ENCODE data around the gene IGSF3.

IGSF3 gene

GRCh38 chr1:116559304-116559761, 108.2 kb downstream of the IGSF3 start:
- DNase-seq (ENCODE audit: low read depth, low spot score) = no peak

- DNase-seq (ENCODE audit: low read depth, low spot score) = no peak
Observed at GRCh38 chr1:116558571-116558970, 109.0 kb downstream of the IGSF3 start.

- DNase-seq (ENCODE audit: low read depth, low spot score) = no peak
Observed at GRCh38 chr1:116558140-116558549, 109.4 kb downstream of the IGSF3 start.

GRCh38 chr1:116557323-116557878, 110.1 kb downstream of the IGSF3 start:
- DNase-seq (ENCODE audit: low read depth, low spot score) = no peak

GRCh38 chr1:116556289-116557006, 111.1 kb downstream of the IGSF3 start:
- DNase-seq (ENCODE audit: low read depth, low spot score) = no peak

- DNase-seq (ENCODE audit: low read depth, low spot score) = no peak
Observed at GRCh38 chr1:116554924-116555323, 112.6 kb downstream of the IGSF3 start.

- DNase-seq (ENCODE audit: low read depth, low spot score) = no peak
Observed at GRCh38 chr1:116553386-116554115, 114.0 kb downstream of the IGSF3 start.

GRCh38 chr1:116546354-116546977, 121.1 kb downstream of the IGSF3 start:
- DNase-seq (ENCODE audit: low read depth, low spot score) = no peak

- DNase-seq (ENCODE audit: low read depth, low spot score) = no peak
Observed at GRCh38 chr1:116545359-116545705, 122.2 kb downstream of the IGSF3 start.

- DNase-seq (ENCODE audit: low read depth, low spot score) = no peak
Observed at GRCh38 chr1:116544588-116545358, 122.8 kb downstream of the IGSF3 start.

GRCh38 chr1:116540088-116540487, 127.4 kb downstream of the IGSF3 start:
- no peak for DNase-seq (ENCODE audit: low read depth, low spot score)

- DNase-seq (ENCODE audit: low read depth, low spot score) = no peak
Observed at GRCh38 chr1:116538544-116538943, 129.0 kb downstream of the IGSF3 start.

GRCh38 chr1:116537898-116538297, 129.6 kb downstream of the IGSF3 start:
- DNase-seq (ENCODE audit: low read depth, low spot score) = no peak

- DNase-seq (ENCODE audit: low read depth, low spot score) = no peak
Observed at GRCh38 chr1:116537040-116537831, 130.3 kb downstream of the IGSF3 start.

- DNase-seq (ENCODE audit: low read depth, low spot score) = no peak
Observed at GRCh38 chr1:116534014-116534739, 133.4 kb downstream of the IGSF3 start.

GRCh38 chr1:116533429-116533820, 134.1 kb downstream of the IGSF3 start:
- no peak for DNase-seq (ENCODE audit: low read depth, low spot score)

- DNase-seq (ENCODE audit: low read depth, low spot score) = no peak
Observed at GRCh38 chr1:116532671-116533428, 134.7 kb downstream of the IGSF3 start.

- DNase-seq (ENCODE audit: low read depth, low spot score) = no peak
Observed at GRCh38 chr1:116531917-116532316, 135.6 kb downstream of the IGSF3 start.

GRCh38 chr1:116529681-116530080, 137.9 kb downstream of the IGSF3 start:
- DNase-seq (ENCODE audit: low read depth, low spot score) = no peak
